SJCRH30 (cell line): Measurements from ENCODE around the gene ATP11A. TPM values are rescaled to one million over a fixed set of nuclear protein-coding genes. Genes with fewer than 3 reads are reported as not detected.
"Not testable (repeated sequence)": the region's sequence is repeated elsewhere in the genome, so short reads cannot be mapped to it uniquely, and the experiment has no call there.

Source experiments
- DNase-seq, 2 experiments: peaks; one replicate each; pipeline ENCODE4 v3.0.0-alpha.2; 2015 to 2020
- H3K27ac ChIP-seq: fragments of 250-450 bp; sonication (Bioruptor Pico); 2 replicates; pipeline ENCODE4 v1.5.1; 2020; ENCODE audit warnings: mild to moderate bottlenecking, moderate library complexity
- H3K27me3 ChIP-seq: fragments of 250-450 bp; sonication (Bioruptor Pico); 2 replicates; pipeline ENCODE4 v1.5.1; 2020; ENCODE audit warnings: mild to moderate bottlenecking, moderate library complexity
- H3K36me3 ChIP-seq: fragments of 250-450 bp; sonication (Bioruptor Pico); 2 replicates; pipeline ENCODE4 v1.5.1; 2020; ENCODE audit warnings: mild to moderate bottlenecking, moderate library complexity
- H3K4me1 ChIP-seq: fragments of 250-450 bp; sonication (Bioruptor Pico); 2 replicates; pipeline ENCODE4 v1.5.1; 2020; ENCODE audit warnings: mild to moderate bottlenecking, moderate library complexity
- H3K4me3 ChIP-seq: fragments of 250-450 bp; sonication (Bioruptor Pico); 2 replicates; pipeline ENCODE4 v1.5.1; 2020; ENCODE audit warnings: mild to moderate bottlenecking, moderate library complexity
- H3K9me3 ChIP-seq: fragments of 250-450 bp; sonication (Bioruptor Pico); replicated peaks from 2 replicates; pipeline ENCODE4 v1.5.1; 2020; ENCODE audit warnings: mild to moderate bottlenecking, moderate library complexity
- total RNA-seq: library from RNA; depleted of rRNA; stranded (reverse); fragments of >200 nt; shearing (Covaris generic); gene quantifications from 2 replicates; pipeline ENCODE4 v1.2.3, GENCODE V29; 2014

ATP11A gene
- total RNA-seq, 1 experiment from 2014 or later, result 14.2 TPM

- no peaks in the 10 kb centered on the region for H3K4me1 ChIP-seq
- no peaks in the 10 kb centered on the region for H3K9me3 ChIP-seq
- H3K27me3 ChIP-seq, result no peaks in the 10 kb centered on the region
- H3K36me3 ChIP-seq, result no peaks in the 10 kb centered on the region
- H3K27ac ChIP-seq, result no peak overlapping the region
- no peak for DNase-seq
- no peak overlapping the region for H3K4me3 ChIP-seq
These were observed 9.0 kb upstream of the ATP11A start for GRCh38 chr13:112680741-112681360.

- H3K36me3 ChIP-seq, result no peaks in the 10 kb centered on the region
- no peak for DNase-seq
These were observed 6.3 kb upstream of the ATP11A start for GRCh38 chr13:112683581-112683980.

GRCh38 chr13:112684071-112684845 is 5.6 kb upstream of the ATP11A start:
- Histone ChIP-seq H3K9me3 (no peaks in the 10 kb centered on the region), H3K4me3 (no peak overlapping the region), H3K36me3 (no peaks in the 10 kb centered on the region), H3K4me1 (peaks cover 14% of the 10 kb centered on the region), H3K27ac (no peak overlapping the region), H3K27me3 (no peaks in the 10 kb centered on the region)
- DNase-seq, result no peak

More at GRCh38 chr13:112683581-112683980, 6.3 kb upstream of the ATP11A start:
- Histone ChIP-seq H3K9me3 (no peaks in the 10 kb centered on the region), H3K4me3 (no peak overlapping the region), H3K4me1 (peaks cover 8% of the 10 kb centered on the region), H3K27me3 (no peaks in the 10 kb centered on the region), H3K27ac (no peak overlapping the region)

GRCh38 chr13:112685189-112685805 is 4.5 kb upstream of the ATP11A start:
- not testable (repeated sequence) for H3K36me3 ChIP-seq, H3K27ac ChIP-seq, H3K4me3 ChIP-seq, H3K27me3 ChIP-seq, DNase-seq, H3K9me3 ChIP-seq
- H3K4me1 ChIP-seq, result peaks cover 15% of the 10 kb centered on the region

GRCh38 chr13:112685896-112686295 is 3.9 kb upstream of the ATP11A start:
- H3K27ac ChIP-seq, result no peak overlapping the region
- H3K9me3 ChIP-seq, result no peaks in the 10 kb centered on the region
- no peaks in the 10 kb centered on the region for H3K36me3 ChIP-seq
- peaks cover 15% of the 10 kb centered on the region for H3K4me1 ChIP-seq
- no peak overlapping the region for H3K4me3 ChIP-seq
- H3K27me3 ChIP-seq, result no peaks in the 10 kb centered on the region
- DNase-seq, result no peak

GRCh38 chr13:112686364-112686763 is 3.5 kb upstream of the ATP11A start:
- H3K27ac ChIP-seq, result no peak overlapping the region
- no peaks in the 10 kb centered on the region for H3K27me3 ChIP-seq
- H3K4me1 ChIP-seq, result peaks cover 15% of the 10 kb centered on the region
- H3K4me3 ChIP-seq, result no peak overlapping the region
- no peaks in the 10 kb centered on the region for H3K36me3 ChIP-seq
- H3K9me3 ChIP-seq, result no peaks in the 10 kb centered on the region
- no peak for DNase-seq

GRCh38 chr13:112686987-112687386 is 2.9 kb upstream of the ATP11A start:
- peak; percentile 50 to 55 for DNase-seq
- Histone ChIP-seq H3K4me3 (no peak overlapping the region), H3K9me3 (no peaks in the 10 kb centered on the region), H3K36me3 (no peaks in the 10 kb centered on the region), H3K4me1 (peaks cover 18% of the 10 kb centered on the region), H3K27ac (no peak overlapping the region), H3K27me3 (no peaks in the 10 kb centered on the region)

- no peaks in the 10 kb centered on the region for H3K9me3 ChIP-seq
- no peak for DNase-seq
- no peak overlapping the region for H3K27ac ChIP-seq
- no peaks in the 10 kb centered on the region for H3K27me3 ChIP-seq
- H3K4me3 ChIP-seq, result no peak overlapping the region
- no peaks in the 10 kb centered on the region for H3K36me3 ChIP-seq
- H3K4me1 ChIP-seq, result peaks cover 18% of the 10 kb centered on the region
These were observed 1.8 kb upstream of the ATP11A start for GRCh38 chr13:112687836-112688559.

GRCh38 chr13:112688560-112689302 is 1.1 kb upstream of the ATP11A start:
- Histone ChIP-seq H3K4me3 (peak overlapping the region; percentile 92), H3K36me3 (no peaks in the 10 kb centered on the region), H3K9me3 (no peaks in the 10 kb centered on the region), H3K4me1 (peaks cover 18% of the 10 kb centered on the region), H3K27ac (no peak overlapping the region; the same call in 1 of the 2 replicates), H3K27me3 (no peaks in the 10 kb centered on the region)
- DNase-seq, result peak; percentile 13 to 34

- H3K27ac ChIP-seq, result peak overlapping the region; percentile 52; the same call in 1 of the 2 replicates
- H3K4me3 ChIP-seq, result peak overlapping the region; percentile 92
- H3K36me3 ChIP-seq, result no peaks in the 10 kb centered on the region
- peaks cover 18% of the 10 kb centered on the region for H3K4me1 ChIP-seq
- peak; percentile 44 to 45 for DNase-seq
- H3K27me3 ChIP-seq, result no peaks in the 10 kb centered on the region
- H3K9me3 ChIP-seq, result no peaks in the 10 kb centered on the region
These were observed 568 bp downstream of the ATP11A start for GRCh38 chr13:112690283-112690929.

- Histone ChIP-seq H3K27ac (no peak overlapping the region), H3K36me3 (no peaks in the 10 kb centered on the region), H3K4me1 (peaks cover 14% of the 10 kb centered on the region), H3K27me3 (no peaks in the 10 kb centered on the region), H3K9me3 (no peaks in the 10 kb centered on the region), H3K4me3 (no peak overlapping the region)
- no peak for DNase-seq
These were observed 2.3 kb downstream of the ATP11A start for GRCh38 chr13:112692104-112692503.

- no peak for DNase-seq
- Histone ChIP-seq H3K4me3 (no peak overlapping the region), H3K4me1 (peaks cover 10% of the 10 kb centered on the region), H3K27ac (no peak overlapping the region), H3K9me3 (no peaks in the 10 kb centered on the region), H3K27me3 (no peaks in the 10 kb centered on the region), H3K36me3 (no peaks in the 10 kb centered on the region)
These were observed 2.7 kb downstream of the ATP11A start for GRCh38 chr13:112692586-112692985.

- Histone ChIP-seq H3K27ac (no peak overlapping the region), H3K4me3 (no peak overlapping the region), H3K27me3 (no peaks in the 10 kb centered on the region), H3K9me3 (no peaks in the 10 kb centered on the region), H3K4me1 (peaks cover 7% of the 10 kb centered on the region), H3K36me3 (no peaks in the 10 kb centered on the region)
- no peak for DNase-seq
These were observed 4.1 kb downstream of the ATP11A start for GRCh38 chr13:112693831-112694497.
